KOPT-K1 (cell line): Measurements from ENCODE around the gene SARS1.

Experiments used
- H3K27ac ChIP-seq: fragments of 200-600 bp; sonication (generic); 2 replicates; pipeline ENCODE4 v1.5.1; 2016; ENCODE audit warnings: antibody characterized with exemption, mild to moderate bottlenecking, low read depth, low read length; ENCODE audit not compliant: poor library complexity, severe bottlenecking
- H3K36me3 ChIP-seq: fragments of 200-600 bp; sonication (generic); 2 replicates; pipeline ENCODE4 v1.5.1; 2017; ENCODE audit warnings: antibody characterized with exemption, mild to moderate bottlenecking, low read length, moderate library complexity; ENCODE audit not compliant: insufficient read depth
- H3K9me3 ChIP-seq: fragments of 200-600 bp; sonication (generic); 2 replicates; pipeline ENCODE4 v1.5.1; 2017; ENCODE audit warnings: antibody characterized with exemption, low read length, mild to moderate bottlenecking; ENCODE audit not compliant: insufficient read depth, poor library complexity, severe bottlenecking

Gene SARS1

DNA sequence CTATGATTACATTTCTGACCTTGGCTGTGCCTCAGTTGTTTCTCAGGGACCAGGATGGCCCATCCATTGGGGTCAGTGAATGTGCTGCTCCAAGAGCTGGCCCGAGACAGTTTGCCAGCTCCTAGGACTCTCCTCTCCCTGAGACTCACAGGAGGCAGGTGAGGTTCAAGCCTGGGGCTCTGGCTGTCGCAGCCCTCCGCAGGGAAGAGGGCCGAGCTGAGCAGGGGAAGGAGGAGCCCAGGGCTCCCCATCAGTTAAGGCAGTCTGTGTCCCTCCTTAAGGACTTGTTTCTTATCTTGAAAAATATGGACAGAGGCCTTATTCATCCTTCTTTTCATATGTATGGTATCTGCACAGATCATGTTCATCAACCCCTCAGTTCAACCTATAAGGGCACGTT lies 26.6 kb upstream of the SARS1 start:
- no peaks in the 10 kb centered on the region for H3K36me3 ChIP-seq
- no peaks in the 10 kb centered on the region for H3K9me3 ChIP-seq
- no peak overlapping the region for H3K27ac ChIP-seq

DNA sequence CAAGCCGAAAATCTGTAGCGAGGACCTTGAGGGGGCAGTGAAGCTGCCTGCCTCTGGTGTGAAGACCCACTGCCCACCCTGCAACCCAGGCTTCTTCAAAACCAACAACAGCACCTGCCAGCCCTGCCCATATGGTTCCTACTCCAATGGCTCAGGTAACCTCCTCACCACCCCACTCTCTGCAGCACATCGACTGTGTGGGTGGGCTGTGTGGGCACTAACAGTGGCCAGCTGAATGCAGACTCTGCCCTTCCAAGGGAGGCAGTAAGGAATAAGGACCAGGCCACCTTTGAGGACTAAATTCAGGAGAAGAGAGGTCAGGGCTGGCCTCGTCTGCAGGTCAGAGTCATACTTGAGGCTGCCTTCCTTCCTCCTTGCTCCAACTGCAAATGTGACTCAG lies 25.5 kb upstream of the SARS1 start:
- no peaks in the 10 kb centered on the region for H3K36me3 ChIP-seq
- no peaks in the 10 kb centered on the region for H3K9me3 ChIP-seq
- H3K27ac ChIP-seq = no peak overlapping the region

DNA sequence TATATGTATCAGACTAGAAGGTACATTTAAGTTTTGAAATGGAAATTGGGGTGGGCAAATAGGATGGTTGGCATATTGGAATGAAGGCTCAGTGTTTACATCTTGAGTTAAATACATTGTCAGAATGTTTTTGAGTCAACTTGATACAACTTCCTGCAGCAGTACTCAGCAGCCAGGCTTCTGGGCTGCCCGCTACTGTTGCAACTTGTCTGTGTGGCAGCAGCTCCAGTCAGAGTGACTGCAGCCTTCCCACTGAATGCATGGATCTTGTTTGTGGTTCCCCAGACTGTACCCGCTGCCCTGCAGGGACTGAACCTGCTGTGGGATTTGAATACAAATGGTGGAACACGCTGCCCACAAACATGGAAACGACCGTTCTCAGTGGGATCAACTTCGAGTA lies 24.9 kb upstream of the SARS1 start:
- Histone ChIP-seq H3K36me3 (no peaks in the 10 kb centered on the region), H3K27ac (no peak overlapping the region), H3K9me3 (no peaks in the 10 kb centered on the region)

DNA sequence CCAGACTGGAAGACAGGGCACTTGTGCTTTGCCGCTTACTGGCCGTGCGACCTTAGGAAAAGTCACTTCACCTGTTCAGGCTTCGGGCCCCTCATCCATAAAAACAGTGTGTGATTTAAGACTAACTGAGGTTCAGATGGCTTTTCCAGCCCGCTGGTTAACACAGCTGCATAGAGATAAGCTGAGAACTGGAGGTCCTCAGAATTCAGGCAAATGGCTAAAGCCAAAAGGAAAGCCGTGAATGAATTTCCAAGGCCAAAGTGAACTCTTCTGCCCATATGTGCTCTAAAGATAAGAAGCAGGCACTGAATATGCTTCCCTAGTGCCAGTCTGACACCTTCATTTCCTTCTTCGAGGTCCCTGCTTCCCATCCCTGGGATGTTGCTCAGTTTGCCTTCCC lies 23.5 kb upstream of the SARS1 start:
- no peak overlapping the region for H3K27ac ChIP-seq
- no peaks in the 10 kb centered on the region for H3K9me3 ChIP-seq
- H3K36me3 ChIP-seq = no peaks in the 10 kb centered on the region

DNA sequence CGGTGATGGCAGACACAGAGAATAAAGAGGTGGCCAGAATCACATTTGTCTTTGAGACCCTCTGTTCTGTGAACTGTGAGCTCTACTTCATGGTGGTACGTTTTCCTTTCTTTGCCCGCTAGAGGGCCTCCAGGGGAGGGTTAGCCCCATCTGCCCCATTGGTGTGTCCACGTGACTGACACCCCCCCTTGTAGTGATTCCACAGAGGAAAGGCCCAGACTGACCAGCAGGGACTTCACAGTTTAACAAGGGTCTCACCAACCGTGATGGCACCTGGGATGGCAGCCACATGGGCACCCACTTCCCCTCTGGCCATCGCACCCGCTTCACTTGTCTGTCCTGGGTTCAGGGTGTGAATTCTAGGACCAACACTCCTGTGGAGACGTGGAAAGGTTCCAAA lies 22.3 kb upstream of the SARS1 start:
- Histone ChIP-seq H3K9me3 (no peaks in the 10 kb centered on the region), H3K27ac (no peak overlapping the region), H3K36me3 (no peaks in the 10 kb centered on the region)

DNA sequence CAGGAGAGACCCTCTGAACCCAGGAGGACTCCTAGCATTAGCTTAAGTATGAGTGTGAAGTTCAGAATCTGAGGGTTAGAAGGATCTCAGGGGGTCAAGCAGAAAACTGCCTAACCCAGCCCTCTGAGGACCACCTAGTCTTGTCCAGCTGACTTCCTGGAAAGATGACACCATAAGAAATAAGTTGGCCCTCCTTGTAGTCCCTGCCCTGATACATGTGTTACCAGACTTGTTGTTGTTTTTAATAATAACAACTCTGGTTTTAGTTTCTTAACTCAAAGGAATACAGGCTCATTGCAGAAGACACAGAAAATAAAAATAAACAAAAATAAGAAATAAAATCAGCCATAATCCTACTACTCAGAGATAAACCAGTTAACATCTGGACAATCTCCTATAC lies 21.8 kb upstream of the SARS1 start:
- H3K9me3 ChIP-seq = no peaks in the 10 kb centered on the region
- no peaks in the 10 kb centered on the region for H3K36me3 ChIP-seq
- H3K27ac ChIP-seq = no peak overlapping the region

DNA sequence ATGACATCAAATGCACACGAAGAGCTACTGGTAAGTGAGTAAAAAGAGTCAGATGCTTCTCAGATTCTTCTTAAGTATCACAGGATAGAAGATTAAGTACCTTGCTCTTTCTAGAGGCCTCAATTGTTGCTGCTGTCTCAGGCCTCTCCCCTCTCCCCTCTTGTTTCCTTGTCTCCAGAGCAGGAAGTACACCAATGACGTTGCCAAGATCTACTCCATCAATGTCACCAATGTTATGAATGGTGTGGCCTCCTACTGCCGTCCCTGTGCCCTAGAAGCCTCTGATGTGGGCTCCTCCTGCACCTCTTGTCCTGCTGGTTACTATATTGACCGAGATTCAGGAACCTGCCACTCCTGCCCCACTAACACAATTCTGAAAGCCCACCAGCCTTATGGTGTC lies 21.3 kb upstream of the SARS1 start:
- Histone ChIP-seq H3K9me3 (no peaks in the 10 kb centered on the region), H3K36me3 (no peaks in the 10 kb centered on the region), H3K27ac (no peak overlapping the region)

DNA sequence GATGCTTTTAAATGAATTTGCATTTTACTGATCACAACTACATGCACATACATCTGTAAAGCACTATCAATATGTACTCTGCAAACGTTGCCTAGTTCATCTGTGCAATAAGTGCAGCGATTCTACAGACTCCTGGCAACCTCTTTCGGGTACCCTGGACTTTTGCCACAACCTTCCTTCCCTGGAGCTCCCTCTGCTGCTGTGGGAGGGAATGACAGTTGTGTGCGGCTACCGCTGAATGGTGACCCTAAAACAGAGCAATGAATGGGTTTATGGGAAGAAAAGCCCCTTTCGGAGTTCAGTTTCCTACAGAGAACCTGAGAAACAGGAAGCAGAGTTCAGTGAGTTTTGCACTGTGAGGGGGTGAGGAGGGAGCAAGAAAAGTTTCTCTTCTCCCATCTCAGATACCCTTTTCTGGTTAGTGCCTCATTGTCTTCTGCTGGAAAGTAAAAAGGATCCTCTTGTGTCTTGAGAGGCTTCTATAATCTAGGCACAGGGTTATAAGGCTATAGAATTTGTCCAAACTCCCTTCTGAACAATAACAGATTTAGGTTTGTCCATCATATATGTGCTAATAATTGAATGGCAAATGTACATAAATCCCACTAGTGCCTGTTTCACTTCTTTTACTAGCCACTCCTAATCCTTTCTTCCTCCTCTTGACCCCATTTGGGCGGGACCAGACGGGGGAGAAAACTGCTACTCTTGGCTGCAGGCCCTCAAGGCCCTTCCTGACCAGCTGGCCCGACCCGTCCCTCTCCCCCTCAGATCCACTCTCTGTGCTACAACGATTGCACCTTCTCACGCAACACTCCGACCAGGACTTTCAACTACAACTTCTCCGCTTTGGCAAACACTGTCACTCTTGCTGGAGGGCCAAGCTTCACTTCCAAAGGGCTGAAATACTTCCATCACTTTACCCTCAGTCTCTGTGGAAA lies 19.8 kb upstream of the SARS1 start:
- H3K9me3 ChIP-seq = no peaks in the 10 kb centered on the region
- no peaks in the 10 kb centered on the region for H3K36me3 ChIP-seq
- H3K27ac ChIP-seq = no peak overlapping the region

DNA sequence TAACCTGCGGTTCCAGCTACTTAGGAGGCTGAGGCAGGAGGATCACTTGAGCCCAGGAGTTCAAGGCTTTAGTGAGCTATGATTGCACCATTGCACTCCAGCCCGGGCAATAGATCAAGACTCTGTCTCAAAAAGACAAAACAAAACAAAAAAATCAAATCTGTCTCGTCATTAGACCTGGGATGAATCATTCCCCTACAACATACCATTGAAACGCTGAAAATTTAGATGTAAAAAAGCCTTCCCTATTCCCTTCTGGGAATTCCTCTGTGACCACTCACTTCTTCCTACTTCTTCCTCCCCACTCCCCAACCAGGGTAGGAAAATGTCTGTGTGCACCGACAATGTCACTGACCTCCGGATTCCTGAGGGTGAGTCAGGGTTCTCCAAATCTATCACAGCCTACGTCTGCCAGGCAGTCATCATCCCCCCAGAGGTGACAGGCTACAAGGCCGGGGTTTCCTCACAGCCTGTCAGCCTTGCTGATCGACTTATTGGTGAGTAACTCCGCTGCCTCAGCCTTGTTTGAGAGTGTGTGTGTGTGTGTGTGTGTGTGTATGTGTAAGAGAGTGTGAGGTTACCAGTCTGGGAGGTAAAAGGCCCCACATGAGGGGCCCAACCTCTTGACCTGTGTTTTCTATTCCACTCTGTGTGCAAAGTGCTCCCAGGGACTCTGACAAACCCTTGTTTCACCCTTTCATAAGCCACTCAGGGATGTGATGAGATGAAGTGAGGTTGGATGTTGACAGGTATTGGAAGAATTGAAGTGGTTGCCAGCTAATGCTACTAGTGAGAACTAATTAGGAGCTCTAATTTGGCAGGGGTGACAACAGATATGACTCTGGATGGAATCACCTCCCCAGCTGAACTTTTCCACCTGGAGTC lies 16.3 kb upstream of the SARS1 start:
- Histone ChIP-seq H3K36me3 (no peaks in the 10 kb centered on the region), H3K9me3 (no peaks in the 10 kb centered on the region), H3K27ac (no peak overlapping the region)

DNA sequence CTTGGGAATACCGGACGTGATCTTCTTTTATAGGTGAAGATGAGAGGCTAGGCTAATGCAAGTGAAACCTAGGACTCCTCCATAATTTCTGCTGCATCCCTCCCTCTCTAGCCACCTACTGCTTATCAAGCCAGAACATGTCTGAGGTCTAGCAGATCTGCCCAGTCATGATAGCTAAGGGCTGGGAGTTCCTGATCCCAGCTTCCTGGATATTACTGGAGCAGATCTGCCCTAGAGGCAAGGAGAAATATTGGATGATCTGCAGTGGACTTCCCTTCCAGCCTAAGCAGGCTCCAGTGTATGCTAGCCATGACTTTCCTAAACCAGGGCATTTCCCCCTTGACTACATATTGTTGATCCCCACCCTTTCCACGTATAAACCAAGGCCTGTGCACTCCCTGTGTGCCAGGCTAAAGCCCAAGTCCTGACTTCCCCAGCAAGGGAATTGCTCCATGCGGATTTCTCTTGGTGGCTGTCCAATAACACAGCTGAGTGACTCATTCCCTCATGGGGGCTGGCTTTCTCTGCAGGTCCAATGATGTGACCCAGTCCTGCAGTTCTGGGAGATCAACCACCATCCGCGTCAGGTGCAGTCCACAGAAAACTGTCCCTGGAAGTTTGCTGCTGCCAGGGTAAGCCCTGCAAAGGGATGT lies 15.5 kb upstream of the SARS1 start:
- Histone ChIP-seq H3K36me3 (no peaks in the 10 kb centered on the region), H3K9me3 (no peaks in the 10 kb centered on the region), H3K27ac (no peak overlapping the region)

DNA sequence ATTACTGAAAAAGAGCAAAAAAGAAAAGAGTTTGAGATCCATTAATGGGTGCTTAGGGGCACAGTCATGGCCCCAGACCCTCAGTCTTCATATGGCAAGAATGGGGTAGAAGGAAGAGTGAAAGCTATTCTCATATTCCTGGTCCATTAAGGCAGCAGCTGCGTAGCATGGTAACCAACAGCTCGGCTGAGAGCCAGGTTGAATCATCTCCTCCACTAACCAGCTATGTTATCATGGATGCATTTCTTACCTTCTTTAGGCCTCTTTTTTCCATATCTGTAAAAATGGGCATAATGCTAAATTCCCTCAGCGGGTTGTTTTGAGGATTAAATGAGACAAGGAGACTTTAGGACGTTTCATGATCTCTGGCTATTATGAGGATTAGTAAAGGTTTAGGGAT lies 15.0 kb upstream of the SARS1 start:
- Histone ChIP-seq H3K36me3 (no peaks in the 10 kb centered on the region), H3K27ac (no peak overlapping the region), H3K9me3 (no peaks in the 10 kb centered on the region)

DNA sequence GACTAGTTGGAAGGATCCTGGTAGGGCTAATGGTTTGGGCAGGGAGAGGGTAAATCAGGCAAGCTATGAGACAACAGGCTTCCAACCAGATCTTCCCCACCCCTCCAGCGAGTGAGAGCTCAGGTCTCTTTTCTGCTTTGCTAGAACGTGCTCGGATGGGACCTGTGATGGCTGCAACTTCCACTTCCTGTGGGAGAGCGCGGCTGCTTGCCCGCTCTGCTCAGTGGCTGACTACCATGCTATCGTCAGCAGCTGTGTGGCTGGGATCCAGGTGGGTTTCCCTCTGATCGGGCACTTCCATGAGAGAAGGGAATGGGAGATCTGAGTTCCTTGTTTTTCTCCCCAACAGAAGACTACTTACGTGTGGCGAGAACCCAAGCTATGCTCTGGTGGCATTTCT lies 14.0 kb upstream of the SARS1 start:
- Histone ChIP-seq H3K9me3 (no peaks in the 10 kb centered on the region), H3K27ac (no peak overlapping the region), H3K36me3 (no peaks in the 10 kb centered on the region)

DNA sequence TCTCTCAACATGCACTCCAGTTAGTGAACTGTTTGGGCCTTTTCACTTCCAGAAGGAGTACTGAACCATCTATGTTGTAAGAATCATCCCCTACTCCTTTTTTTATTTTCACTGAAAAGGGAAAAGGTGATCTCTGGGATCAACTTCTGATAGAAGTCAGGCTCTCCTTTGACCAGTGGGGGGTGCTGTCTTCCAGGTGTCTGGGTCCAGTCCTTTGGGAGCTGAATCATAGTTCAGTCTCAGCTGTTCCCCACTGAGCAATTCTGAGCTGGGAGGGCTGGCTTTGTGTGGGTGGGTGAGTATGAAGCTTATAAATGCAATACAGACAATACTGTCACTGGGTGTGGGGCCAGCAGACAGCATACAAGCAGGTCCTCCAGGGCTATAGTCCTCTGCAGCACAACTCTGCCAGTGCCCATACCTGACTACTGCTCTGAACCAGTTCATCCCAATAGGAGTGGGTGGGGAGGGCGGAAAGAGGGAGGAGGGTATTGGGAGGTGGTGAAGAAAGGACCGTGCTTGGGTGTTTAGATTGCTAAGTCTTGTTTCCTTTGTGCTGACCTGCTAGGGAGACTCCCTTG lies 12.5 kb upstream of the SARS1 start:
- H3K36me3 ChIP-seq = no peaks in the 10 kb centered on the region
- H3K27ac ChIP-seq = no peak overlapping the region
- H3K9me3 ChIP-seq = no peaks in the 10 kb centered on the region

DNA sequence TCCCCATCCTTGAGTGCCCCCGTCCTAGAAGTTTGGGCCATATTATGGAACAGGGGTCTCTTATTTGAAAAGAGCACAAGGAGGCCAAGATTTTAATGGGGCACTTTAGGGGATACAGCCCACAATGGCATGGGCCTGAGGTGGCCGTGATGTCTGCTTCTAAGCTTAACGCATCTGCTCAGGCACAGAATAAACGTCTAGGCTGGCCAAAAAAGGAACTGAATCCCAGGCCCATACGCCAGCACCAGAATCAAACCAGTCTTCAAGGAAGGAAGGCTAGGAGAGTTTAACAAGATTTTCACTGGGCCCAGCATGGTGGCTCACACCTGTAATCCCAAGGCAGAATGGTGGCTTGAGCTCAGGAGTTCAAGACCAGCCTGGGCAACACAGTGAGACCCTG lies 9.2 kb upstream of the SARS1 start:
- Histone ChIP-seq H3K27ac (no peak overlapping the region), H3K36me3 (no peaks in the 10 kb centered on the region), H3K9me3 (no peaks in the 10 kb centered on the region)

DNA sequence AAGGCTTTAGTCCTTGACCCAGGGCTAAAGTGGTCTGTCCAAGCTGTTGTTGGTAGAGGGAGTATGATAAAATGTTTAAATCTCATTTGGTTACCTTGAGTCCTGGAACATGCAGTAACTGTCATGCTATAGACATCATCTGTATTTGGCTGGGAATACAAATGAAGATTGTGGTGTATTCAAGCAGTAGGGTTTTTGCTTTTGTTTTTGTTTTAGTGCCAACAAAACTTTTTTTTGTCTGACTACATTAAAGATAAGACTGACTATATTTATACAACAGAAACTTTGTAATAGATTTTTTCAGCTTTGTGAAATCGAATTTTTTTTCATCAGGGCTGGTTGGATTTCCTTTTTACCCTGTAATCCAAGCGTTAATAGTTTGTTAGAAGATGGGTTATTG lies 7.4 kb upstream of the SARS1 start:
- Histone ChIP-seq H3K9me3 (no peaks in the 10 kb centered on the region), H3K27ac (no peak overlapping the region), H3K36me3 (no peaks in the 10 kb centered on the region)
